Ishikawa (cell line): Measurements from ENCODE around the gene UTS2B.

Experiments used
- CEBPB ChIP-seq: IDR thresholded peaks from 2 replicates; pipeline ENCODE4 v1.6.1; 2012
- CREB1 ChIP-seq: IDR thresholded peaks from 2 replicates; pipeline ENCODE4 v1.6.1; 2012; ENCODE audit warnings: low read depth
- EGR1 ChIP-seq: IDR thresholded peaks from 2 replicates; pipeline ENCODE4 v1.6.1; 2012
- EP300 ChIP-seq: IDR thresholded peaks from 2 replicates; pipeline ENCODE4 v1.6.1; 2012; ENCODE audit warnings: borderline replicate concordance
- FOXM1 ChIP-seq: IDR thresholded peaks from 2 replicates; pipeline ENCODE4 v1.6.1; 2012; ENCODE audit warnings: low read depth, borderline replicate concordance
- NFIC ChIP-seq: IDR thresholded peaks from 2 replicates; pipeline ENCODE4 v1.6.1; 2012
- RAD21 ChIP-seq: IDR thresholded peaks from 2 replicates; pipeline ENCODE4 v1.6.1; 2012; ENCODE audit warnings: low read depth
- TAF1 ChIP-seq: IDR thresholded peaks from 2 replicates; pipeline ENCODE4 v1.6.1; 2012; ENCODE audit warnings: low read depth, mild to moderate bottlenecking
- TCF12 ChIP-seq: IDR thresholded peaks from 2 replicates; pipeline ENCODE4 v1.6.1; 2012; ENCODE audit warnings: low read depth
- TEAD4 ChIP-seq: IDR thresholded peaks from 2 replicates; pipeline ENCODE4 v1.6.1; 2012
- USF1 ChIP-seq: IDR thresholded peaks from 2 replicates; pipeline ENCODE4 v1.6.1; 2012
- YY1 ChIP-seq: IDR thresholded peaks from 2 replicates; pipeline ENCODE4 v1.6.1; 2012; ENCODE audit warnings: low read depth
- ZBTB7A ChIP-seq: IDR thresholded peaks from 2 replicates; pipeline ENCODE4 v1.6.1; 2012; ENCODE audit warnings: low read depth
- TF ChIP-seq, protein P1 (sequence below): IDR thresholded peaks from 2 replicates; pipeline ENCODE4 v1.6.1; 2012; ENCODE audit warnings: low read depth, mild to moderate bottlenecking
- TF ChIP-seq, protein P2 (sequence below): IDR thresholded peaks from 2 replicates; pipeline ENCODE4 v1.6.1; 2012

Gene UTS2B

GRCh38 chr3:191282251-191283185 is 47.8 kb downstream of the UTS2B start:
- no peak for TF ChIP-seq TCF12
- TF ChIP-seq ZBTB7A: no peak
- TF ChIP-seq RAD21: no peak
- TF ChIP-seq, protein P1, sequence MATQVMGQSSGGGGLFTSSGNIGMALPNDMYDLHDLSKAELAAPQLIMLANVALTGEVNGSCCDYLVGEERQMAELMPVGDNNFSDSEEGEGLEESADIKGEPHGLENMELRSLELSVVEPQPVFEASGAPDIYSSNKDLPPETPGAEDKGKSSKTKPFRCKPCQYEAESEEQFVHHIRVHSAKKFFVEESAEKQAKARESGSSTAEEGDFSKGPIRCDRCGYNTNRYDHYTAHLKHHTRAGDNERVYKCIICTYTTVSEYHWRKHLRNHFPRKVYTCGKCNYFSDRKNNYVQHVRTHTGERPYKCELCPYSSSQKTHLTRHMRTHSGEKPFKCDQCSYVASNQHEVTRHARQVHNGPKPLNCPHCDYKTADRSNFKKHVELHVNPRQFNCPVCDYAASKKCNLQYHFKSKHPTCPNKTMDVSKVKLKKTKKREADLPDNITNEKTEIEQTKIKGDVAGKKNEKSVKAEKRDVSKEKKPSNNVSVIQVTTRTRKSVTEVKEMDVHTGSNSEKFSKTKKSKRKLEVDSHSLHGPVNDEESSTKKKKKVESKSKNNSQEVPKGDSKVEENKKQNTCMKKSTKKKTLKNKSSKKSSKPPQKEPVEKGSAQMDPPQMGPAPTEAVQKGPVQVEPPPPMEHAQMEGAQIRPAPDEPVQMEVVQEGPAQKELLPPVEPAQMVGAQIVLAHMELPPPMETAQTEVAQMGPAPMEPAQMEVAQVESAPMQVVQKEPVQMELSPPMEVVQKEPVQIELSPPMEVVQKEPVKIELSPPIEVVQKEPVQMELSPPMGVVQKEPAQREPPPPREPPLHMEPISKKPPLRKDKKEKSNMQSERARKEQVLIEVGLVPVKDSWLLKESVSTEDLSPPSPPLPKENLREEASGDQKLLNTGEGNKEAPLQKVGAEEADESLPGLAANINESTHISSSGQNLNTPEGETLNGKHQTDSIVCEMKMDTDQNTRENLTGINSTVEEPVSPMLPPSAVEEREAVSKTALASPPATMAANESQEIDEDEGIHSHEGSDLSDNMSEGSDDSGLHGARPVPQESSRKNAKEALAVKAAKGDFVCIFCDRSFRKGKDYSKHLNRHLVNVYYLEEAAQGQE: no peak
- TF ChIP-seq, protein P2, sequence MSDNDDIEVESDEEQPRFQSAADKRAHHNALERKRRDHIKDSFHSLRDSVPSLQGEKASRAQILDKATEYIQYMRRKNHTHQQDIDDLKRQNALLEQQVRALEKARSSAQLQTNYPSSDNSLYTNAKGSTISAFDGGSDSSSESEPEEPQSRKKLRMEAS: no peak
- no peak for TF ChIP-seq FOXM1
- TF ChIP-seq USF1: no peak
- TF ChIP-seq NFIC: no peak
- TF ChIP-seq EP300: no peak
- TF ChIP-seq EGR1: no peak
- TF ChIP-seq YY1: no peak
- no peak for TF ChIP-seq TEAD4

GRCh38 chr3:191280882-191281281 is 49.4 kb downstream of the UTS2B start:
- TF ChIP-seq USF1 (no peak), ZBTB7A (no peak), YY1 (no peak), CEBPB (no peak), EP300 (no peak), RAD21 (no peak), TAF1 (no peak), TCF12 (no peak), TEAD4 (no peak), FOXM1 (no peak)
- TF ChIP-seq, protein P1: no peak

DNA sequence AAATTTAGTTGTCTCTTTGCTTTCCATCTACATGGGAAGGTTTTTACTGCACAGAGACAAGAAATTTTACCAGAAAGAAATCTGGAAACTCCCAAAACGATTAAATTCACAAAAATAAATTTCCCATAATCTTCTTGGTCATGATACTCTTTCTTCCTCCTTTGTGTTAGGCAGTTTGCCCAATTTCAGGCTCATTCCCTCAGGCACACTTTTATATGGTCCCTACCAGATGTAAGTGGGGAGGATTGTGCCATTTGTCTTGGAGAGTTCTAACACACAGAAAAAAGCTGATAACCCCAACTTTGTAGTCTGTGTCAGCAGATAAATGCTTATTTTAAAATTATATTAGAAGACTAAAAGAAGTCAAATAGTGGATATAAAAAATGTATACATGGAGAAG is 50.2 kb downstream of the UTS2B start:
- TF ChIP-seq YY1 (no peak), TAF1 (no peak), ZBTB7A (no peak), TEAD4 (no peak), RAD21 (no peak), CEBPB (no peak), EGR1 (no peak), USF1 (no peak), NFIC (no peak), EP300 (no peak), TCF12 (no peak), CREB1 (no peak), FOXM1 (no peak)
- TF ChIP-seq, protein P1: no peak
- TF ChIP-seq, protein P2: no peak

DNA sequence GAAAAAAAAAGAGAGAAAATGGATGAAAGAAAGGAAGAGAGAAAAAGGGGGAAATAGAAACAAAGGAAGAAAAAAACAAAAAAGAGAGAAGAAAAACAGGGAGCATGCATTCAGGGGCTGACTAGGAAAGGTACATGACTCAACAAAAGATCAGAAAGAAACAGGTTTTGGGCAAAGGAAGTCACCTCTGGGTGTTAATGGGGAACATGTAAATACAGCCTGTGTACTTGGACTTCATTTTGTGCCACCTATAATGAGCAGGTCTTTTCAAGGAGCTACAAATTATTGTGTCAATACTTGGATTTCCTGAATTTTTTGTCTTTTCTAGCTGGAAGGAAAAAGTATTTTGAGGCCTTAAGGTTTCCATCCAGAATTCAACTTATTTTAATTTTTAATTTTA is 54.6 kb downstream of the UTS2B start:
- TF ChIP-seq EP300 (no peak), CREB1 (no peak), NFIC (no peak), TEAD4 (no peak), EGR1 (no peak), FOXM1 (no peak), ZBTB7A (no peak), YY1 (no peak), RAD21 (no peak)
